Cardiac septum (tissue), 1 donor: ENCODE results near the gene AGAP3. TPM values are rescaled to one million over a fixed set of nuclear protein-coding genes. Genes with fewer than 3 reads are reported as not detected.

Experiments
- DNase-seq: peaks from one replicate; pipeline ENCODE4 v3.0.0-alpha.2; 2020; ENCODE audit warnings: low spot score
- intact Hi-C: fragments of 100-400 bp; cut with DNase I; formaldehyde crosslinking; loops from one replicate; pipeline ENCODE4 v1.14.0; 2022
- total RNA-seq: library from RNA; stranded (reverse); fragmentation: NEBNext Ultra II Directional; extraction: Animal tissue kit (Norgen Biotek cat#: 25700); gene quantifications from one replicate; pipeline ENCODE4 v1.2.1, GENCODE V29; 2021
- donor health status: DM: no; HTN: no; CAD: no.

AGAP3 gene
- total RNA-seq, 1 donor from 2014 or later, result 67.5 TPM

DNA sequence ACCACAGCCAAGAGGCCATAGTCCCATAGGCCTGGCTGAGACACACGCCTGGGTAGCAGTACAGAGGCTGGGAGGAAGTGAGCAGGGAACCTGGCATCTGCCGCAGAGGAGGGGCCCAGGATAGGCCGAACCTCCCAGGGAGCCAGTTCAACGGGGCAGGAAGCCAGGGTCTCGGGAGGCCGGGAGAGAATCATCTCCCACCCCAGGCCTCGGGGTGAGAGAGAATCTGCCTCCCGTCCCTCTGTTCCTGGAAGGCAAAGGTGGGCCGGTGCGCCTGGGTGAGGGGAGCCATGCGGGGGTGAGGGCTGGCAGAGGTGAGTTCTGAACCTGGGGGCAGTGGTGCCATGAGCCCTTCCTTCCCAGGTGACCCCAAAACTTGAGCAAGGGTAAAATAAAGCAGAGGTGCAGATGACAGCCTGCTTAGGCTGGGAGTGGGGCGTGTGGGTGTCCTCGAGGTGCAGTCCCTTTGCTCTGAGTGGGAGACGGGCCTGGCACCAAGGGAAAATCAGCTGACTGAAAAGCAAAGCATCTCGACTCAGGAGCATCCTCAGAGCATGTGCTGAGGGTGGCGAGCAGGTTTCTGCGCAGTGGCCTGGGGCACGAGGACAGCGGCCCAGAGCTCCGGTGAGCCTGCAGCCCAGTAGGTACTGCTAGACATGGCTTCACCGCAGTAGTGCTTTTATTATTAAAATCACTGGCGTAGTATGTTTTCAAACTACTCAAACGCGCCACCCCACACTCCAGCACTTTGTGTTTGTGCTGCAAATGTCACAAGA lies 15.5 kb downstream of the AGAP3 start:
- intact Hi-C loops, result no loop called here
- no peak for DNase-seq

DNA sequence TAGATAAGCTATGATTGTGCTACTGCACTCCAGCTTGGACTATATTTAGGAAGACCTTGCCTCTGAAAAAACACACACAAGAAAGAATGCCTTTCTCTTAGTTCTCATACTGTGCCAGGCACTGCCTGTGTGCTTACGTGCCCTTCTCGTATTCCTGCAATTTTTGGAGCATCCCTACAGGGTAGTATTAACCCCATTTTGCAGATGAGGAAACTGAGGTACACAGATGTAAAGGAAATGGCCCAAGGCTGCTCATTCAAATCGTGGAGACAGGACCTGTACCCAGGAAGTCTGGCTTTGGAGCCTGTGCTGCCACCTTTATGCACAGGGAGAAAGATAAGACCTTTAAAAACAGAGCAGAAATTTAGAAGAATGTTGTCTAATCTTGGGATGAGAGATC lies 16.7 kb downstream of the AGAP3 start:
- intact Hi-C loops, result no loop called here

DNA sequence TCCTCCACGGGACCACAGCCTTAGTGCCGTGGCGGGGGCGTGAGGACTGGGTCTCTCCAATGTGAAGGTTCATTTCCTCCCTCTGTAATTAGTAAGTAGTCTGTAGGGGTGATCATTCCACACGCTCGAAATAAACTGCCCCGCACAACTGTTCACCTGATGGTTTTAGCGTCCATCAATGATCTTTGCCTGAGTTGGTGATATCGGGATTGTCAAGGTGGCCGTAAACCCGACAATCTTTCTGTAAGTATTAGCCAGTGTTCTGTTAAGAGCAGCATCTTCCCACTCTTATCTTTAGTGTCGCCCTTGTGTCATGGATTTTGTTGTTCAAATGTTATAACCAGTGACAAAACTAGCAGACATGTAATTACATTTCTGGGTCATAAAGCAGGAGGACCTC lies 17.7 kb downstream of the AGAP3 start:
- intact Hi-C loops, result no loop called here
- DNase-seq, result no peak

More for the DNA sequence above, 16.7 kb downstream of the AGAP3 start:
- DNase-seq, result no peak

DNA sequence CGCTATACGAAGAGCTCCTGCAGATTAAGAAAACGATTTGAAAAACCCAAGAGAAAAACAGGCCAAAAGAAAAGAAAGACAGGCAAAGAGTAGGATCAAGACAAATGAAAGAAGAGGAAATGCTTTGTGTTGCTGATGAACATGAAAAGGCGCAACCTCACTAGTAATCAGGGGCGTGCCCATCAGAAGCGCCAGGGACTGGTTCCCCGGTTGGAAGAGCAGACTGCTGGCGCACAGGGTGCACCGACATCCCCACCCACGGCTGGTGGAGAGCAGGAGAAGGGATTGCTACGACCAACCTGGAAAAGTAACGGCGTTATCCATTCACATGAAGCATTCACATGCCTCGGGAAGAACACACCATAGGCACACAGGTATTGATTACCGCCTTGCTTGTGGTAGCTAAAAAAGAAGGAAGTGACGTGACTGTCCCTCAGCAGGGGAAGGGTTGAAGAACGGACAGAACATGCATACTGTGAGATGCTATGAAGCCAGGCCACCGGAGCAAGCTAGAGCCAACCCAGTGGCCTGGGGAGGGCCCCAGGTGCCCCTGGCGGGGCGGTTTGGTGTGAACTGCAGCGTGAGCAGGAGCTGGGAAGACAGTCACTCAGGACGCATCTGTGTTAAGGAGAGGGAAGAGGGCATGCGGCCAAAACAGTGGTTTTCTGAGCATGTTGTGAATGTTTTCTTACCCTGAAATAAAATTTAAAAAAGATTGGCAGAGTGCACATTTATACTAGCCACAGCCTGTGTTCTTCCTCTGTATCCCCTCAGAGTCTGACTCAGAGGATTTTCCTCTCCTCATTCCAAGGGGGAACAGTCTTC lies 18.3 kb downstream of the AGAP3 start:
- intact Hi-C loops, result no loop called here
- DNase-seq, result no peak

DNA sequence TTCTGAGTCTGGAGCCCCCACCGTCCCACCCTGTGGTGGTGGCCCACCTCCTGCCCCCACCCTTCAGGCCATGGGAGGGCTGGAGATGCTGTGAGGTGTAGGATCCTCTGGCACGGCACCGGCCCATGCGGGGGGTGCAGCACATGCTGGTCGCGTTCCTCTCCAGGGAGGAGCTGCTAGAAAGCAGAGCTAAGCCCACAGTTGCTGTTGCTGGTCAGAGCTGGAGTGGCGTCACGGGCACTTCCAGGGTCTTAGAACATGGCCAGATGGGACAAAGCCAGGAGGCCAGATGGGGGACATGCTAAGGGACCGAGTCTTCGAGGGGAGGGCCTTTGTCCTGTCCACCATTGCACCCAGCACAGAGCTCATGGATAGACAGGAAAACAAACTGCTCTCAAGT lies 21.6 kb downstream of the AGAP3 start:
- intact Hi-C loops, result no loop called here
- DNase-seq, result no peak

DNA sequence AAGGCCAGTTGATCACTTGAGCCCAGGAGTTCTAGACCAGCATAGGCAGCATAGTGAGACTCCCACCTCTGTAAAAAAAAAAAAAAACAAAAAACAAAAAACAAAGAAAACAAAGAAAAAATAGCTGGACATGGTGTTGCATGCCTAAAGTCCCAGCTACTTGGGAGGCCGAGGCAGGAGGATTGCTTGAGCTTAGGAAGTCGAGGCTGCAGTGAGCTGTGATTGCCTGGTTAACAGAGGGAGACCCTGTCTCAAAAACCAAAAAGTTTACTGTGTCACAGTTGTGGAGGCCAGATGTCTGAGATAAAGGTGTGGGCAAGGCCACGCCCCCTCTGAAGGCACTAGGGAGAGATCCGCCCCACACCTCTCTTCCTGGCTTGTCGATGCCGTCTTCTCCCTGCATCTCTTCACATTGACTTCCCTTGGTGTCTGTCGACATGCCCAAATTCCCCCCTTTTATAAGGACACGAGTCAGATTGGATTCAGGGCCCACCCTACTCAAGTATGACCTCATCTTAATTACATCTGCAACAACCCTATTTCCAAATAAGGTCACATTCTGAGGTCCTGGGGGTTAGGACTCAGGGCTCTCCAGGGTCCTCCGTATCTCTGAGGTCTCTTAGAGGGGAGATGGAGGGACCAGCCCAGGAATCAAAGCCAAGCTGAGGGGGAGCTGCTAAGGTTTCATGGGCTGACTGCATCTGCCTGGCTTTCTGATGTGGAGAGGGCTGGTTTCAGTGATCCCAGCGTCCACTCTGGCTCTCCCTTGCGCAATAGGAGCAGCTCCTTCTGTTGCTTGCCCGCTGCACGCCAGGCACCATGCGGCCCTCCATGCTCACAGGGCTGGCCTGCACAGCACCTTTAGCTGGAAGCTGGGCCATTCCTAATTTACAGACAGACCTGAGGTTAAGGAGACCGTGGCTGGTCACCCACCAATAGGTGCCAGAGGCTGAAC lies 23.1 kb downstream of the AGAP3 start:
- no peak for DNase-seq
- intact Hi-C loops, result loop anchor here (5.0 kb wide), 2 partner anchors 82 to 207 kb away; partner anchors contain the start of gene ABCB8

DNA sequence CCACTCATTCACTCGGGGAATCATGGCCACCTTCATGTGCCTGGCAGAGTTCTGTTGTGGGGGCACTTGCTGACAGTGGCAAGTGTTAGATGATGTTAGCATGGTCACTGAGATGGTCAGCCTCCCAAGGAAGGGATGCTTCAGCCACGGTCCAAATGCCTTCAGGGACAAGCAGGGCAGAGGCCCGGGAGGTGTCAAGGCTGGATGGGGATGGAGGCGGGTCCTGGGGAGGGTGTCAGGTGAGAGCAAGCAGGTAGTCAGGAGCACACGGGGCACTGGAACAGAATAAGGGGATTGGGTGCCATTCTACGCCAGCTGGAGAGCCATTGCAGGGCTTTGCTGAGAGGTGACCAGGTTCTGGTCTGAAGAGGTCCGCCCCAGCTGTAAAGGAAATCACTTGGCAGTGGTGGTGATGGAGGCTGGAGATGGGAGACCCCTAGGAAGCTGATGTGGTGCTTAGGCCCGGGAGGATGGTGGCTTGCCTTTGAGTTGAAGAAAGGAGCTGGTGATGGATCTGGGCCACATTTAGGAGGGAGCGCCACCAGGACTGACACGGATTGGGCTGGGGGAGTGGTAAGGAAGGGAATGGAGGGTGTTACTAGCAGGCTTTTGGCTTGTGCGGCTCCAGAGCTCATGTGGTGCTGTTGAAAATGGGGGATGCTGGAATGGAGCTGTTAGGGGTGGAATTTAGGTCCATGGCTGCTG lies 24.1 kb downstream of the AGAP3 start:
- intact Hi-C loops, result loop anchor here (5.0 kb wide), 2 partner anchors 83 to 208 kb away; partner anchors contain the start of gene ABCB8
- no peak for DNase-seq

DNA sequence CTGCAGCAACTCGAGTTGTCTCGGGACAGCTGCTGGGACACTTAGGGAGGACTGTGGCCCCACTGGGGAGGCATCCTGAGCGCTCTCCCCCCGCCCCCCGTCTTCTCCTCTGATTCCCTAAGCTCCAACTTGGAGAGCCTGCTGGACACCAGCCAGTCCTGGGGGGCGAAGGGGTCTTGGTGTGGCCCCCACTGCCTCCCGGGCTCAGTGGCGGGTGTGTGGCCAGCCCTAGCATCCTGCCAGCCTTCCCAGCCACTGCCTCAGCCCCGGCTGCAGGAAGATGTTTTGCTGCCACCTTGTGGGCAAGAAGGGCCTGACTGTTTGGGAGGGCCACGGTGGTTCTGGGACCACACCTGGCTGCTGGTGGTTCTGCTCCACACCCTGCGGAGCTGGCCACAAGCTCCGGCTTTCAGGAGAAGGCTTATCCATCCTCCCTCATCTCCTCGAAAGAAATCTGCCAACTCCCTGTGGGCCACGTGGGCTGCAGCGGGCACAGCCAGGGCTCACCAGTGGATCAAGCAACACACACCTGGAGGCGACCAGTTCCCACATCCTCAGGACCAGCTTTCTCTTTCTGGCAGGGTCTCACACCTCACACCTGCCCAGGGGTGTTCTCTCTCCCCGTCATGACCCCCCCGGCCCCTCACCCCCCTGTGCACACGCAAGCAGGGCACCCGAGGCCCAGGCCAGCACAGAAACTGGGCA lies 24.8 kb downstream of the AGAP3 start:
- intact Hi-C loops, result loop anchor here (5.0 kb wide), 2 partner anchors 84 to 209 kb away; partner anchors contain the start of gene ABCB8
- DNase-seq, result peak; percentile 89

DNA sequence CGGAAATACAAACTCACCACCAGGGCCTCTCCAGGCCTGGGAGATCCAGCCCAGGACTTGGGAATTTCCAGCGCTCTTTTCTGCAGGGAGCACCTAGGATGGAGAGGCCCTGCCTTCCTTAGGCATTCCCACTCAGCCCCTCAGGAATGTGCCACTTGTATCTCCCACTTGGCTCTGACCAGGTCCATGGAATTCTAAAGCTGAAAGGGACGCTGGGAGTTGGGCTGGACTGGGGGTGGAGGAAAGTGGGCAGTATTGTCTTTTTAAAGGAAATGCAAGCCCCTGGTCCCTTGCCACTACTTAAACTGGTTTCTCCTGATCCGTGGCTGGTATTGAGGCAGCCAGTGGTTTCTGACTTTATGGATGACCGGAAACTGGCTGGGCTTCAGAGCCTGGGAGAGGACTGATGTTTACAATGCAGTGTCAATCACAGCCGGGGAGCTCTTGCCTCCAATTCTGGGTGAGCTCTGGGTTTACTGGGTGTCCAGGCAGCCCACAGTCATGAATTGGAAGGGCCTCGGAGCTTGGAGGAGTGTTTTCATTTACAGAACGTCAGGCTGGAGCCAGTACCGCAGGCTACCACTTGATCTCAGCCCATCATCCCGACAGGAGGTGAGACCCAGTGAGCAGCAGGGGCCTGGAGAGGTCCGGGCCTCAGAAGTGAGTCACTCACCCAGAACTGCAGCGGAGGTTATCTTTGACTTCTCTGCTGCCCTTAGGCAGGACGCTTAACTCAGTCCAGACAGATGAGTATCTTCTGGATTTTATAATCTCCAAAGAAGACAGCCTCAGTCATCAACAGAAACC lies 27.3 kb downstream of the AGAP3 start:
- DNase-seq, result no peak
- intact Hi-C loops, result loop anchor here (5.0 kb wide), 2 partner anchors 86 to 211 kb away; partner anchors contain the start of gene ABCB8

DNA sequence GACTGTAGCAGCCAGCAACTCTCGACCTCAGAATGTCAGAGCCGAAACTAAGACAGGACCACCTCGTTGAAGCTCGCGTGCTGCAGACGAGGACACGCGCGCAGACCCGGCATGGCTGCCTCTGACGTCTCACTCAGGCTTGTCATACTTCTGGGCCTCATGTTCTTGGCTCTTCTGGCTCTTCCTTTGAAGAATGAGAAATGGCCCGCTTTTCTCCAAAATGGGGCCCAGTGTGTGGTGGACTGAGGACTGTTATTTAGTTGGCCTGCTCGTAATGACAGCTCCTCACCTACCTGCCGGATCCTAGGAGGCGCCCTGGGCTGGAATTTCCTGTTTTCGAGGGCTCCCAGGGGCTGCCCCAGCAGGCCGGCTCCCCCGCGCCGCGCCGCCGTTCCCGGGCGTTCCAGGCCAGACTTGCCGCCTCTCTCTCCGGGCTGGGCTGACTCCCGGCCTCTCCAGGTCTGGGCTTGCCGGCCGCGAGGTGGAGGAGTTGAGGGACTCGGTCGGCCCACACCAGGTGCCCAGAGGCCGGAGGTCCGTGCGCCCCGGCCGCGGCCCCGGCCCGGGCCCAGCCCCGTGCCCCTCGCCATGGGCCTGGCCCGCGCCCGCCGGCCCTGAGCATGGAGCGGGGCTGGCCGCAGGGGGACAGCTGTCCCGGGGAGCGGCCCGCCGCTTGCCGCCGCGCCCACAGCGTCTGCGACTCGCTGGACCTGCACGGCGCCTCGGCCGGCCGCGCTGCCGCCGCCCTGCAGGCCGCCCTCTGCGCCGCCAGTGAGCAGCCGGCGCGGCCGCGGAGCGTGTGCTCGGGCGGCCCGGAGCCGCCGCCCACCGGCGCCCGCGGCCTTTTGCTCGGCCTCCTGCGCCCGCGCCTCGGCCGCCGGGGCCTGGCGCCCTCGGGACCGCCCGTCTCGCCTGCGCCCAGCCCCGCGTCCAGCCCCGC lies 28.1 kb downstream of the AGAP3 start:
- DNase-seq, result no peak
- intact Hi-C loops, result loop anchor here (5.0 kb wide), 2 partner anchors 87 to 212 kb away; partner anchors contain the start of gene ABCB8

DNA sequence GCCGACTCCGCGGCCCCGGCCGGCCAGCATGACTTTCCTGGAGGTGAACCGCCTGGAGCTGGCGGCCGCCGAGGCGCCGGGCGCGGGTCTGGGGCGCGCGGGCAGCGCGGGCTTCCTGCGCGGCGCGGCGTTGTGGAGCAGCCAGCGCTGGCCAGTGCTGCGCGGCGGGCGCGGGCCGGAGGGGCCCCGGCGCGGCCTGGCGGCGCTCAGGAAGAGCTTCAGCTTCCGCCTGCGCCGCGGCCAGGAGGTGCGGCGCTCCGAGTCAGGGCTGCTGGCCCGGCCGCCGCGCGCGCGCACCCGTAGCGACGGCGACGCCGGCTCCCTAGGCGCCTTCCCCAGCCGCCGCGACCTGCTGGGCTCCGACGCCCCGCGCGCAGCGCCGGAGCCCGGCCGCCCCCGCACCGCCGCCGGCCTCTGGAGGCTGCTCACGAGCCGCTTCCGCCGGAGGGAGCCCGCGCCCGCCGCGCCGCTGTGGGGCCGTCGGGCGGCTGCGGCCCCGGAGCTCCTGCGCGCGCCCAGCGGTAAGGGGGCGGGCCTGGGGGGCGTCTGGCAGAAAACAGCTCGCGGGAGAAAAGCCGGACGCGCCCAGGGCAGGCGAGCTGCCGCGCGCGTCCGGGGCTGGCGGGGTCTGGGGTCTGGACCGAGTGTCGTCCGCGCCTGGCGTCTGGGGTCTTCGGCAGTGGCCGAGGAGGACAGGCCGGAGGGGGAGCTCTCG lies 29.0 kb downstream of the AGAP3 start:
- DNase-seq, result no peak

DNA sequence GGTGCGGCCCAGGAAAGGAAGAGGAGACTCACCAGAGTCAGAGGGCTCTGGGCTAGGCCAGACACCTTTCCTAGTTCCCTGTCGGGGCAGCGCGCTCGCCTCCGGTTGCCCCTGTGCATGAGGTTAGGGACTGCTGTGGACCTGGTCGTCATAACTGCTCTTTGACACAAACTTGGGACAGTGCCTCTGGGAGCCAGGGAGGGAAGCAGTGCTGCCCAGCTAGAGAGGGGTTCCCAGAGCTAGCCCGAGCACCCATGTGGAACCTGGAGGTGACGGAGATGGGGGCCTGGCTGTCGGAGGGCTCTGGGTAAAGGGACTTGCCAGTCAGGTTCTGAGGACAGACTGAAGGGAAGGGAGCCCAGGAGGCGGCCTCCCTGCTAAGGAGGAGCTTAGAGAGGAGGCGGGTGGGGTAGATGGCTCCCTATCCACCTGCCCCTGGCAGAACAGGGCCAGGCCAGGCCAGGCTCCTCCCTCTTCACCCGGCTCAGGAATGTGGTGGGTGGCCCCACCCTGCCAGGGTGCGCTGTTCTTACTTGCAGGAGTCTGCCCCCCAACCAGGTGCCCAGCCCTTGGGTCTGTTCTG lies 29.7 kb downstream of the AGAP3 start:
- no peak for DNase-seq
- intact Hi-C loops, result no loop called here

More for the DNA sequence above, 29.0 kb downstream of the AGAP3 start:
- intact Hi-C loops, result no loop called here

DNA sequence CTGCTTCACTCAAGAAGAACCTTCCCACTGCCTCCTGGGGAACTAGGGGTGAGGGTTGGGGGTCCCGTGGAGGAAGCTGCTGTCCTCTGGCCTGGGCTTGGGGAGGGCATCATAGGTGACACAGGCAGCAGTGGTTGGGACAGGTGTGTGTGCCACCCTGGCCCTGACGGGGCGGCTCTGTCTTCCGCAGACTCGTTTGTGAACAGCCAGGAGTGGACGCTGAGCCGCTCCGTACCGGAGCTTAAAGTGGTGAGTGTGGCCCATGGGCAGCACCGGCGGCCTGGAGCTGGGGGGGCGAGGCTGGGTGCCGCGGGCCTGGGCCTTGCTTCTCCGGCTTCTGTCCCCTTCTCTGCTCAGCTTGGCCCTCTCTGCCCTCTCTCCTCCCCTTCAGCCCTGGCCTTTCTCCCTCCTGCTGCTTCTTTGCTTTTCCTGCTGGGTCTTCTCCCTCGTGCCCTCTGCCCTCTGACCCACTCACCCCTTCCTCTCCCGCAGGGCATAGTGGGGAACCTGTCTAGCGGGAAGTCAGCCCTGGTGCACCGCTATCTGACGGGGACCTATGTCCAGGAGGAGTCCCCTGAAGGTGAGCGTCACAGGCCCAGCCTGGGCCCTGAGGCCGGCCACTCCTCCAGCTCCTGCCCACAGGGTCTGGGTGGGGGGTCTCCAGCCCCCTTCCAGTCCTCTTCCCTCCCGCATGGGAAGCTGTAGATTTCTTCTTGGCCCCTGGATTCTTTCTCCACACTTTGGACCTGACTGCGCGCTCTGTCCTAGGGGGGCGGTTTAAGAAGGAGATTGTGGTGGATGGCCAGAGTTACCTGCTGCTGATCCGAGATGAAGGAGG lies 30.5 kb downstream of the AGAP3 start:
- intact Hi-C loops, result no loop called here
- DNase-seq, result no peak

DNA sequence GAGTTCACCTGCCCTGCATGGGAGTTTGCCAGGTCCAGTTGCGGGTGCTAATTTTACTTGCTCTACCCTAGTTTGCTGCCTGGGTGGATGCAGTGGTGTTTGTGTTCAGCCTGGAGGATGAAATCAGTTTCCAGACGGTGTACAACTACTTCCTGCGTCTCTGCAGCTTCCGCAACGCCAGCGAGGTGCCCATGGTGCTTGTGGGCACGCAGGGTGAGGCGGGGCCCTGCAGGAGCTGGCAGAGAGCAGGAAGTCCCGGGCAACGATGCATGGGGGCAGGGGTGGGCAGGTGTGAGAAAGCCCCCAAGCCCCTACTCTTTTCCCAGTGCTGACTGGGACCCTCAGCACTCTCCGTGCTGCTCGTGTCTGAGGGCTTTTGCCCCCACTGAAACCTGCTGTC lies 31.3 kb downstream of the AGAP3 start:
- intact Hi-C loops, result no loop called here

More for the DNA sequence above, 31.3 kb downstream of the AGAP3 start:
- DNase-seq, result no peak
